H9 (cell line): ENCODE results near the gene TMEM191C. TPM values are rescaled to one million over a fixed set of nuclear protein-coding genes. Genes with fewer than 3 reads are reported as not detected.
A peak's percentile ranks its signal among the peaks of the same experiment; 100 is the strongest.
"Not testable (repeated sequence)": the region's sequence is repeated elsewhere in the genome, so short reads cannot be mapped to it uniquely, and the experiment has no call there.

Experiments used
- DNase-seq: peaks from one replicate; pipeline ENCODE4 v3.0.0-alpha.2; 2017
- H2AFZ ChIP-seq: one replicate; pipeline ENCODE4 v1.6.1; 2013; ENCODE audit warnings: mild to moderate bottlenecking, low read length, control low read depth, moderate library complexity
- H2AK5ac ChIP-seq: 2 replicates; pipeline ENCODE4 v1.6.1; 2013; ENCODE audit warnings: low read length, control low read depth, mixed read lengths; ENCODE audit not compliant: insufficient read length
- H2BK120ac ChIP-seq: one replicate; pipeline ENCODE4 v1.6.1; 2013; ENCODE audit warnings: low read depth, mild to moderate bottlenecking, low read length, control low read depth, inconsistent platforms; ENCODE audit not compliant: poor library complexity, severe bottlenecking
- H2BK12ac ChIP-seq: 2 replicates; pipeline ENCODE4 v1.6.1; 2013; ENCODE audit warnings: low read length, control low read depth, mixed read lengths, low read depth; ENCODE audit not compliant: insufficient read length
- H2BK15ac ChIP-seq: 2 replicates; pipeline ENCODE4 v1.6.1; 2013; ENCODE audit warnings: low read depth, low read length, control low read depth
- H2BK20ac ChIP-seq: one replicate; pipeline ENCODE4 v1.6.1; 2013; ENCODE audit warnings: low read depth, mild to moderate bottlenecking, low read length, control low read depth, inconsistent platforms; ENCODE audit not compliant: poor library complexity, severe bottlenecking
- H2BK5ac ChIP-seq: 2 replicates; pipeline ENCODE4 v1.6.1; 2013; ENCODE audit warnings: low read length, control low read depth, mixed read lengths; ENCODE audit not compliant: insufficient read length
- H3K14ac ChIP-seq: 2 replicates; pipeline ENCODE4 v1.6.1; 2013; ENCODE audit warnings: low read length, control low read depth; ENCODE audit not compliant: insufficient read depth
- H3K18ac ChIP-seq: 2 replicates; pipeline ENCODE4 v1.6.1; 2013; ENCODE audit warnings: low read depth, mild to moderate bottlenecking, mixed read lengths, low read length, control low read depth; ENCODE audit not compliant: insufficient read length
- H3K23ac ChIP-seq: 2 replicates; pipeline ENCODE4 v1.6.1; 2013; ENCODE audit warnings: low read length, control low read depth, mixed read lengths, low read depth; ENCODE audit not compliant: insufficient read length
- H3K23me2 ChIP-seq: 2 replicates; pipeline ENCODE4 v1.6.1; 2013; ENCODE audit warnings: low read depth, mild to moderate bottlenecking, mixed read lengths, low read length, control low read depth; ENCODE audit not compliant: insufficient read length, poor library complexity, severe bottlenecking
- H3K27ac ChIP-seq: 2 replicates; pipeline ENCODE4 v1.5.1; 2013; ENCODE audit warnings: low read length, control low read depth, mixed read lengths, low read depth; ENCODE audit not compliant: insufficient read length
- H3K27me3 ChIP-seq: 2 replicates; pipeline ENCODE4 v1.6.1; 2013; ENCODE audit warnings: low read length, control low read depth, inconsistent platforms; ENCODE audit not compliant: insufficient read depth
- H3K4ac ChIP-seq: 2 replicates; pipeline ENCODE4 v1.6.1; 2013; ENCODE audit warnings: low read depth, mild to moderate bottlenecking, control low read depth, inconsistent platforms, low read length, moderate library complexity
- H3K4me1 ChIP-seq: 2 replicates; pipeline ENCODE4 v1.6.1; 2013; ENCODE audit warnings: low read length, control low read depth, inconsistent platforms; ENCODE audit not compliant: insufficient read depth
- H3K4me2 ChIP-seq: 2 replicates; pipeline ENCODE4 v1.6.1; 2013; ENCODE audit warnings: low read length, control low read depth, mixed read lengths; ENCODE audit not compliant: insufficient read length, insufficient read depth
- H3K56ac ChIP-seq: 2 replicates; pipeline ENCODE4 v1.6.1; 2013; ENCODE audit warnings: low read depth, mild to moderate bottlenecking, mixed read lengths, low read length, control low read depth; ENCODE audit not compliant: insufficient read length
- H3K79me1 ChIP-seq: 2 replicates; pipeline ENCODE4 v1.6.1; 2013; ENCODE audit warnings: low read depth, mild to moderate bottlenecking, moderate library complexity, low read length, control low read depth, inconsistent platforms; ENCODE audit not compliant: insufficient read depth, poor library complexity, severe bottlenecking
- H3K79me2 ChIP-seq: 2 replicates; pipeline ENCODE4 v1.6.1; 2013; ENCODE audit warnings: low read length, control low read depth, inconsistent platforms; ENCODE audit not compliant: insufficient read depth
- H3K9ac ChIP-seq: 2 replicates; pipeline ENCODE4 v1.6.1; 2013; ENCODE audit warnings: low read length, control low read depth, mixed read lengths; ENCODE audit not compliant: insufficient read length; ENCODE audit errors: extremely low read depth
- H3K9me3 ChIP-seq: one replicate; pipeline ENCODE4 v1.6.1; 2013; ENCODE audit warnings: low read depth, low read length, inconsistent platforms; ENCODE audit not compliant: control insufficient read depth
- H3T11ph ChIP-seq: one replicate; pipeline ENCODE4 v1.6.1; 2013; ENCODE audit warnings: mild to moderate bottlenecking, low read length, control low read depth, inconsistent platforms
- H4K20me1 ChIP-seq: one replicate; pipeline ENCODE4 v1.6.1; 2013; ENCODE audit not compliant: control insufficient read depth, insufficient read length, insufficient read depth
- H4K5ac ChIP-seq: 2 replicates; pipeline ENCODE4 v1.6.1; 2013; ENCODE audit warnings: low read depth, mild to moderate bottlenecking, mixed read lengths, low read length, control low read depth; ENCODE audit not compliant: insufficient read length
- H4K8ac ChIP-seq: replicated peaks from 2 replicates; pipeline ENCODE4 v1.6.1; 2013; ENCODE audit warnings: low read length, control low read depth, mixed read lengths, low read depth; ENCODE audit not compliant: insufficient read length
- H4K91ac ChIP-seq: 2 replicates; pipeline ENCODE4 v1.6.1; 2013; ENCODE audit warnings: low read depth, mild to moderate bottlenecking, moderate library complexity, mixed read lengths, low read length, control low read depth; ENCODE audit not compliant: insufficient read length
- H3K27ac Mint-ChIP-seq, 3 experiments: 2 replicates in 2 of 3; 3 replicates in 1 of 3; pipeline ENCODE4 v1.8.0; 2020 to 2021; ENCODE audit warnings: mixed read lengths in 3 of 3, mild to moderate bottlenecking in 1 of 3, moderate library complexity in 1 of 3
- H3K27me3 Mint-ChIP-seq: 2 replicates; pipeline ENCODE4 v1.8.0; 2021; ENCODE audit warnings: low read depth, mild to moderate bottlenecking, moderate library complexity, mixed read lengths
- H3K36me3 Mint-ChIP-seq, 3 experiments: 2 replicates in 2 of 3; 3 replicates in 1 of 3; pipeline ENCODE4 v1.8.0; 2020 to 2021; ENCODE audit warnings: low read depth in 3 of 3, mixed read lengths in 3 of 3; ENCODE audit not compliant: insufficient read depth in 1 of 3
- H3K4me1 Mint-ChIP-seq, 2 experiments: 2 replicates each; pipeline ENCODE4 v1.8.0; 2020; ENCODE audit warnings: mixed read lengths in 2 of 2
- H3K4me3 Mint-ChIP-seq, 2 experiments: 2 replicates in 1 of 2; 3 replicates in 1 of 2; pipeline ENCODE4 v1.8.0; 2020 to 2021; ENCODE audit warnings: mild to moderate bottlenecking in 2 of 2, mixed read lengths in 2 of 2, moderate library complexity in 1 of 2
- H3K9me3 Mint-ChIP-seq, 2 experiments: 2 replicates in 1 of 2; 3 replicates in 1 of 2; pipeline ENCODE4 v1.8.0; 2020; ENCODE audit warnings: mild to moderate bottlenecking in 2 of 2, mixed read lengths in 2 of 2, moderate library complexity in 1 of 2
- WGBS: extraction: QIAGEN DNeasy Blood & Tissue Kit; methylation state at CpG from one replicate; pipeline ENCODE4 v1.1.7; 2013; ENCODE audit warnings: missing lambda C conversion rate, low lambda C conversion rate, mixed read lengths; ENCODE audit not compliant: insufficient read length; ENCODE audit errors: extremely low coverage; 5-methylcytosine and 5-hydroxymethylcytosine counted together
- long read RNA-seq: library from polyadenylated mRNA; unstranded; transcript quantifications from one replicate; pipeline ENCODE4 v2.0.0, GENCODE V29; 2020
- total RNA-seq: library from RNA; stranded (reverse); gene quantifications from 2 replicates; pipeline ENCODE4 v1.2.1, GENCODE V29; 2021

TMEM191C gene
- 3.3 and 4.2 TPM in 2 replicates for total RNA-seq
- long read RNA-seq, partial matches to known transcripts, result 2 of 5 reads
- long read RNA-seq, other reads (novel, unspliced or antisense), result 1 of 5 reads

- not testable (repeated sequence) for H3K9me3 Mint-ChIP-seq, H4K20me1 ChIP-seq, H2BK5ac ChIP-seq, H3K14ac ChIP-seq, H3K27ac ChIP-seq, H3K27me3 ChIP-seq, H3K79me1 ChIP-seq, H3K4me1 ChIP-seq, H2BK20ac ChIP-seq, H3K9ac ChIP-seq, H2BK15ac ChIP-seq, H3K9me3 ChIP-seq, H2AK5ac ChIP-seq, H3K4me1 Mint-ChIP-seq, H3K27me3 Mint-ChIP-seq, H4K5ac ChIP-seq, H4K91ac ChIP-seq, H3K79me2 ChIP-seq, H3K23me2 ChIP-seq, H3K36me3 Mint-ChIP-seq, H4K8ac ChIP-seq, H2BK120ac ChIP-seq, H3K18ac ChIP-seq, H3K23ac ChIP-seq, DNase-seq, H3K56ac ChIP-seq, H2AFZ ChIP-seq, H3K4me2 ChIP-seq, H3T11ph ChIP-seq, H2BK12ac ChIP-seq, H3K4ac ChIP-seq
- no CpG with 5 or more reads among the region's 74 CpGs for WGBS
- Mint-ChIP-seq H3K27ac (peak within 1 kb of the TSS; percentile 89 to 100 (median 98); a peak in 5 of 7 replicates), H3K4me3 (peak within 1 kb of the TSS; percentile 76 to 89)
Observed at GRCh38 chr22:21467337-21468193, at the start of gene TMEM191C. TSS of gene TMEM191C (plus strand) at chr22:21467387. CDS start at chr22:21467460, 73 bp downstream.

GRCh38 chr22:21417853-21418252 is 49.3 kb upstream of the TMEM191C start:
- H2BK5ac ChIP-seq, H3K79me1 ChIP-seq, H3K23ac ChIP-seq, H3K27me3 Mint-ChIP-seq, H3K36me3 Mint-ChIP-seq, H2BK120ac ChIP-seq, DNase-seq, H3T11ph ChIP-seq, H2BK12ac ChIP-seq, H4K8ac ChIP-seq, H3K14ac ChIP-seq, H3K9ac ChIP-seq, H3K4me1 Mint-ChIP-seq, H3K27ac Mint-ChIP-seq, H4K5ac ChIP-seq, H3K23me2 ChIP-seq, H3K27me3 ChIP-seq, H3K9me3 ChIP-seq, H3K27ac ChIP-seq, H3K4ac ChIP-seq, H2BK15ac ChIP-seq, H3K56ac ChIP-seq, H3K4me2 ChIP-seq, H3K79me2 ChIP-seq, H3K9me3 Mint-ChIP-seq, H3K18ac ChIP-seq, H4K20me1 ChIP-seq, H2AFZ ChIP-seq, H2AK5ac ChIP-seq, H4K91ac ChIP-seq, H3K4me1 ChIP-seq, H2BK20ac ChIP-seq: not testable (repeated sequence)
- peak overlapping the region; percentile 65 to 79 for H3K4me3 Mint-ChIP-seq
- no CpG with 5 or more reads among the region's 33 CpGs for WGBS
